ENCODE data around the gene DOCK2. TPM values are rescaled to one million over a fixed set of nuclear protein-coding genes. Genes with fewer than 3 reads are reported as not detected.

The DOCK2 gene
- total RNA-seq, 1 donor from 2014 or later: 4.2 TPM

GRCh38 chr5:170104710-170105109 is 467.6 kb downstream of the DOCK2 start:
- no peak for TF ChIP-seq CTCF (IDR thresholded peaks at IDR 0.05; ENCODE audit: borderline replicate concordance)
- Histone ChIP-seq H3K27ac (replicated peaks) (no peak overlapping the region), H3K27me3 (ENCODE audit: low read depth) (peaks cover 5% of the 10 kb centered on the region), H3K4me1 (no peaks in the 10 kb centered on the region), H3K36me3 (no peaks in the 10 kb centered on the region), H3K4me3 (no peak overlapping the region), H3K9me3 (replicated peaks) (no peaks in the 10 kb centered on the region)
- DNase-seq: no peak
- intact Hi-C loops (cut with micrococcal nuclease): loop anchor here (10.0 kb wide), 1 partner anchor 320 kb away; no protein-coding TSS in a partner anchor

GRCh38 chr5:170105642-170106611 is 468.9 kb downstream of the DOCK2 start, which contains the start of gene FOXI1:
FOXI1 (plus strand) TSS chr5:170105897; CDS start chr5:170105958, 61 bp downstream.
- Histone ChIP-seq H3K36me3 (no peaks in the 10 kb centered on the region), H3K27me3 (ENCODE audit: low read depth) (peaks cover 5% of the 10 kb centered on the region), H3K4me3 (no peak within 1 kb of the TSS), H3K27ac (replicated peaks) (no peak within 1 kb of the TSS), H3K9me3 (replicated peaks) (no peaks in the 10 kb centered on the region), H3K4me1 (no peaks in the 10 kb centered on the region)
- no peak for DNase-seq
- TF ChIP-seq CTCF (IDR thresholded peaks at IDR 0.05; ENCODE audit: borderline replicate concordance): no peak
- intact Hi-C loops (cut with micrococcal nuclease): loop anchor here (10.0 kb wide), 1 partner anchor 319 kb away; no protein-coding TSS in a partner anchor

- H3K9me3 ChIP-seq (replicated peaks): no peaks in the 10 kb centered on the region
- no peaks in the 10 kb centered on the region for H3K36me3 ChIP-seq
- peaks cover 5% of the 10 kb centered on the region for H3K27me3 ChIP-seq (ENCODE audit: low read depth)
- H3K27ac ChIP-seq (replicated peaks): no peak overlapping the region
- intact Hi-C loops (cut with micrococcal nuclease): loop anchor here (10.0 kb wide), 1 partner anchor 317 kb away; no protein-coding TSS in a partner anchor
- H3K4me1 ChIP-seq: no peaks in the 10 kb centered on the region
- no peak for DNase-seq
- H3K4me3 ChIP-seq: no peak overlapping the region
- TF ChIP-seq CTCF (IDR thresholded peaks at IDR 0.05; ENCODE audit: borderline replicate concordance): no peak
Measured at GRCh38 chr5:170107674-170108073, 470.6 kb downstream of the DOCK2 start.

GRCh38 chr5:170108266-170108785 is 471.3 kb downstream of the DOCK2 start:
- no peak for TF ChIP-seq CTCF (IDR thresholded peaks at IDR 0.05; ENCODE audit: borderline replicate concordance)
- H3K9me3 ChIP-seq (replicated peaks): no peaks in the 10 kb centered on the region
- no peak overlapping the region for H3K4me3 ChIP-seq
- no peak overlapping the region for H3K27ac ChIP-seq (replicated peaks)
- DNase-seq: no peak
- peaks cover 5% of the 10 kb centered on the region for H3K27me3 ChIP-seq (ENCODE audit: low read depth)
- no peaks in the 10 kb centered on the region for H3K36me3 ChIP-seq
- H3K4me1 ChIP-seq: no peaks in the 10 kb centered on the region
- intact Hi-C loops (cut with micrococcal nuclease): loop anchor here (10.0 kb wide), 1 partner anchor 316 kb away; no protein-coding TSS in a partner anchor

GRCh38 chr5:170109059-170110031 is 472.3 kb downstream of the DOCK2 start:
- H3K27me3 ChIP-seq (ENCODE audit: low read depth): peaks cover 5% of the 10 kb centered on the region
- no peaks in the 10 kb centered on the region for H3K36me3 ChIP-seq
- no peaks in the 10 kb centered on the region for H3K4me1 ChIP-seq
- H3K4me3 ChIP-seq: no peak overlapping the region
- TF ChIP-seq CTCF (IDR thresholded peaks at IDR 0.05; ENCODE audit: borderline replicate concordance): no peak
- no peak for DNase-seq
- H3K9me3 ChIP-seq (replicated peaks): no peaks in the 10 kb centered on the region
- intact Hi-C loops (cut with micrococcal nuclease): loop anchor here (10.0 kb wide), 1 partner anchor 315 kb away; no protein-coding TSS in a partner anchor
- H3K27ac ChIP-seq (replicated peaks): no peak overlapping the region

All from left ventricle myocardium inferior (tissue), 1 donor.